Natural killer cell treated with Interleukin-12 subunit alpha and Interleukin-12 subunit beta and Interleukin-15 and Interleukin-18, amount 100 ng/mL, for 72 hours (primary cell): ENCODE measurements around the gene RAP1GAP. TPM values are rescaled to one million over a fixed set of nuclear protein-coding genes. Genes with fewer than 3 reads are reported as not detected.

ENCODE experiments used
- ATAC-seq, 2 donors: fragments of 150-1000 bp; cut with Tn5 transposase in 1 of 2; sonication (Bioruptor Pico), chemical (Tn5 transposase) in 1 of 2; 2 replicates each; pipeline ENCODE4 v1.10.0; 2021
- DNase-seq: peaks from one replicate; pipeline ENCODE4 v3.0.0; 2022; ENCODE audit warnings: low spot score
- H3K27ac Mint-ChIP-seq, 2 donors: 1 replicate in 1 of 2; 2 replicates in 1 of 2; pipeline ENCODE4 v1.8.0; 2022; ENCODE audit warnings: mixed read lengths in 2 of 2, mild to moderate bottlenecking in 1 of 2, moderate library complexity in 1 of 2
- H3K27me3 Mint-ChIP-seq, 2 donors: 1 replicate in 1 of 2; 2 replicates in 1 of 2; pipeline ENCODE4 v1.8.0; 2022; ENCODE audit warnings: mixed read lengths in 2 of 2
- H3K36me3 Mint-ChIP-seq: one replicate; pipeline ENCODE4 v1.8.0; 2022; ENCODE audit warnings: mixed read lengths
- H3K4me1 Mint-ChIP-seq, 2 donors: 1 replicate in 1 of 2; 2 replicates in 1 of 2; pipeline ENCODE4 v1.8.0; 2022; ENCODE audit warnings: low read depth in 2 of 2, mixed read lengths in 2 of 2, mild to moderate bottlenecking in 1 of 2
- H3K4me3 Mint-ChIP-seq: one replicate; pipeline ENCODE4 v1.8.0; 2022; ENCODE audit warnings: mixed read lengths
- H3K9me3 Mint-ChIP-seq: 2 replicates; pipeline ENCODE4 v1.8.0; 2022; ENCODE audit warnings: mixed read lengths
- total RNA-seq, 2 donors: library from RNA; stranded (reverse); gene quantifications; one replicate each; pipeline ENCODE4 v1.2.3, GENCODE V29; 2022

The RAP1GAP gene
- total RNA-seq, 2 donors from 2014 or later = 0.19 TPM; not detected in 1

- Mint-ChIP-seq H3K9me3 (no peaks in the 10 kb centered on the region), H3K4me3 (peak overlapping the region; percentile 82), H3K4me1 (peaks cover 14 to 15% of the 10 kb centered on the region in 2 donors), H3K27me3 (peaks cover 20 to 27% of the 10 kb centered on the region in 2 donors), H3K27ac (no peak overlapping the region), H3K36me3 (no peaks in the 10 kb centered on the region)
- ATAC-seq (peak; percentile 74 to 77), DNase-seq (no peak)
Measured at GRCh38 chr1:21651214-21652042, 17.7 kb downstream of the RAP1GAP start.

GRCh38 chr1:21650400-21650799, 18.8 kb downstream of the RAP1GAP start:
- no peaks in the 10 kb centered on the region for H3K9me3 Mint-ChIP-seq
- no peaks in the 10 kb centered on the region for H3K36me3 Mint-ChIP-seq
- ATAC-seq (no peak), DNase-seq (no peak)
- no peak overlapping the region for H3K4me3 Mint-ChIP-seq
- peaks cover 23 to 27% of the 10 kb centered on the region in 2 donors for H3K27me3 Mint-ChIP-seq
- peaks cover 14 to 15% of the 10 kb centered on the region in 2 donors for H3K4me1 Mint-ChIP-seq
- H3K27ac Mint-ChIP-seq = no peak overlapping the region

GRCh38 chr1:21649315-21649714, 19.8 kb downstream of the RAP1GAP start:
- DNase-seq (no peak), ATAC-seq (no peak)
- Mint-ChIP-seq H3K27ac (no peak overlapping the region), H3K4me3 (no peak overlapping the region), H3K9me3 (no peaks in the 10 kb centered on the region), H3K27me3 (peaks cover 23 to 24% of the 10 kb centered on the region in 2 donors), H3K4me1 (peaks cover 14 to 15% of the 10 kb centered on the region in 2 donors), H3K36me3 (no peaks in the 10 kb centered on the region)

GRCh38 chr1:21648791-21649190, 20.4 kb downstream of the RAP1GAP start:
- H3K4me1 Mint-ChIP-seq = peaks cover 14 to 15% of the 10 kb centered on the region in 2 donors
- H3K9me3 Mint-ChIP-seq = no peaks in the 10 kb centered on the region
- DNase-seq (no peak), ATAC-seq (no peak)
- no peaks in the 10 kb centered on the region for H3K36me3 Mint-ChIP-seq
- peaks cover 23 to 25% of the 10 kb centered on the region in 2 donors for H3K27me3 Mint-ChIP-seq
- no peak overlapping the region for H3K4me3 Mint-ChIP-seq
- no peak overlapping the region for H3K27ac Mint-ChIP-seq

GRCh38 chr1:21648352-21648730, 20.8 kb downstream of the RAP1GAP start:
- H3K27ac Mint-ChIP-seq = no peak overlapping the region
- peaks cover 25 to 27% of the 10 kb centered on the region in 2 donors for H3K27me3 Mint-ChIP-seq
- ATAC-seq (no peak), DNase-seq (no peak)
- H3K36me3 Mint-ChIP-seq = no peaks in the 10 kb centered on the region
- H3K9me3 Mint-ChIP-seq = no peaks in the 10 kb centered on the region
- peaks cover 14 to 15% of the 10 kb centered on the region in 2 donors for H3K4me1 Mint-ChIP-seq
- H3K4me3 Mint-ChIP-seq = no peak overlapping the region

GRCh38 chr1:21647431-21648351, 21.5 kb downstream of the RAP1GAP start:
- Mint-ChIP-seq H3K27me3 (peaks cover 25 to 27% of the 10 kb centered on the region in 2 donors), H3K4me3 (no peak overlapping the region), H3K36me3 (no peaks in the 10 kb centered on the region), H3K4me1 (peaks cover 14 to 15% of the 10 kb centered on the region in 2 donors), H3K27ac (no peak overlapping the region), H3K9me3 (no peaks in the 10 kb centered on the region)
- DNase-seq (no peak), ATAC-seq (no peak)

GRCh38 chr1:21645550-21645949, 23.6 kb downstream of the RAP1GAP start:
- Mint-ChIP-seq H3K27ac (no peak overlapping the region), H3K27me3 (peaks cover 19 to 27% of the 10 kb centered on the region in 2 donors), H3K9me3 (no peaks in the 10 kb centered on the region), H3K4me1 (peaks cover 0 to 2% of the 10 kb centered on the region in 2 donors), H3K4me3 (no peak overlapping the region), H3K36me3 (no peaks in the 10 kb centered on the region)
- ATAC-seq = no peak
- DNase-seq = no peak

- Mint-ChIP-seq H3K36me3 (no peaks in the 10 kb centered on the region), H3K27ac (no peak overlapping the region), H3K27me3 (peaks cover 19 to 27% of the 10 kb centered on the region in 2 donors), H3K9me3 (no peaks in the 10 kb centered on the region), H3K4me1 (peaks cover 0 to 2% of the 10 kb centered on the region in 2 donors), H3K4me3 (no peak overlapping the region)
- DNase-seq (no peak), ATAC-seq (no peak)
Measured at GRCh38 chr1:21644906-21645305, 24.3 kb downstream of the RAP1GAP start.

GRCh38 chr1:21644348-21644747, 24.8 kb downstream of the RAP1GAP start:
- DNase-seq (no peak), ATAC-seq (no peak)
- H3K27ac Mint-ChIP-seq = no peak overlapping the region
- H3K4me1 Mint-ChIP-seq = peaks cover 0 to 2% of the 10 kb centered on the region in 2 donors
- peaks cover 19 to 26% of the 10 kb centered on the region in 2 donors for H3K27me3 Mint-ChIP-seq
- H3K36me3 Mint-ChIP-seq = no peaks in the 10 kb centered on the region
- H3K4me3 Mint-ChIP-seq = no peak overlapping the region
- no peaks in the 10 kb centered on the region for H3K9me3 Mint-ChIP-seq

- ATAC-seq = no peak
- H3K9me3 Mint-ChIP-seq = no peaks in the 10 kb centered on the region
- no peak overlapping the region for H3K4me3 Mint-ChIP-seq
- no peak for DNase-seq
- no peaks in the 10 kb centered on the region for H3K36me3 Mint-ChIP-seq
- H3K27ac Mint-ChIP-seq = no peak overlapping the region
- H3K4me1 Mint-ChIP-seq = peaks cover 0 to 2% of the 10 kb centered on the region in 2 donors
- H3K27me3 Mint-ChIP-seq = peaks cover 18% of the 10 kb centered on the region in 2 donors
Measured at GRCh38 chr1:21643624-21644023, 25.5 kb downstream of the RAP1GAP start.

GRCh38 chr1:21641967-21642739, 27.0 kb downstream of the RAP1GAP start:
- DNase-seq = no peak
- no peaks in the 10 kb centered on the region for H3K9me3 Mint-ChIP-seq
- H3K36me3 Mint-ChIP-seq = no peaks in the 10 kb centered on the region
- no peaks in the 10 kb centered on the region for H3K4me1 Mint-ChIP-seq
- no peak overlapping the region for H3K27ac Mint-ChIP-seq
- no peak overlapping the region for H3K4me3 Mint-ChIP-seq
- no peak for ATAC-seq
- peaks cover 11 to 14% of the 10 kb centered on the region in 2 donors for H3K27me3 Mint-ChIP-seq

- Mint-ChIP-seq H3K36me3 (no peaks in the 10 kb centered on the region), H3K4me1 (no peaks in the 10 kb centered on the region), H3K9me3 (no peaks in the 10 kb centered on the region), H3K27ac (no peak overlapping the region), H3K4me3 (no peak overlapping the region), H3K27me3 (peaks cover 8 to 10% of the 10 kb centered on the region in 2 donors)
- DNase-seq (no peak), ATAC-seq (no peak)
Measured at GRCh38 chr1:21641537-21641936, 27.6 kb downstream of the RAP1GAP start.

- H3K27me3 Mint-ChIP-seq = peaks cover 10% of the 10 kb centered on the region in 2 donors
- no peaks in the 10 kb centered on the region for H3K36me3 Mint-ChIP-seq
- H3K9me3 Mint-ChIP-seq = no peaks in the 10 kb centered on the region
- H3K27ac Mint-ChIP-seq = no peak overlapping the region
- no peaks in the 10 kb centered on the region for H3K4me1 Mint-ChIP-seq
- no peak overlapping the region for H3K4me3 Mint-ChIP-seq
- no peak for ATAC-seq
- no peak for DNase-seq
Measured at GRCh38 chr1:21641076-21641475, 28.1 kb downstream of the RAP1GAP start.
